ENCODE results near the gene SLC44A3. TPM values are rescaled to one million over a fixed set of nuclear protein-coding genes. Genes with fewer than 3 reads are reported as not detected.

SLC44A3 gene
- total and polyA plus RNA-seq, 2 of the 13 experiments (the other 11 are each of a cell fraction or from before 2014, with no cell fraction given): 6.8 to 14.1 TPM

- TF ChIP-seq RAD21 (CRISPR knock-in tag; IDR thresholded peaks at IDR 0.05) (no peak), ZNF3 (CRISPR knock-in tag; IDR thresholded peaks at IDR 0.05) (no peak)
Measured at GRCh38 chr1:94807742-94808491, 12.2 kb upstream of the SLC44A3 start (continued).

DNA sequence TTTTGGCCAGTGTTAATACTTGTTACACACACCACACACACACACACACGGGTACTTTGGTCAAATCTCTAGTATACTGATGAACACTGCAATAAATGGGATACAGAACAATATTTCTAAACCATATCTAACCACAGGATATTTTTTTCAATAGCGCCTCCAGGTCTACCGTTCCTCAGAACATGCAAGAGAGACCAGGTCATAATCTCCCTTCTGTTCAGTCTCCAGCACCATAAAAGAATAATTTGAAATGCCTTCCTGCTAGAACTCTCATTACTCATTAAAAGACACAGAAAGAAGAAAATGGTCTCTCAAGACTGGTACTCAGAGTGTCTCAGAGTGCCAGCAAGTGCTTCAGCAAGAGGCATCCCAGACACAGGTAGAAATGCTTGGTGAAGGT is 11.5 kb upstream of the SLC44A3 start:
- DNase-seq (ENCODE audit: low spot score) (no peak), ATAC-seq (no peak), FAIRE-seq (no peak)
- no TSS peak for BruUV-seq (replicated peaks)
- Histone ChIP-seq H3K27ac (ENCODE audit: extremely low read length, insufficient read depth, low read length) (no peak overlapping the region), H3K4me3 (replicated peaks in 1 of 3; ENCODE audit: insufficient read depth in 1 of 3, low read depth in 2 of 3, low read length in 3 of 3) (no peak overlapping the region), H3K4me2 (ENCODE audit: low read depth, low read length) (no peak overlapping the region), H4K20me1 (ENCODE audit: insufficient read depth, low read length) (no peaks in the 10 kb centered on the region), H3K27me3 (ENCODE audit: control insufficient read depth in 1 of 2, insufficient read depth in 2 of 2, low read length in 2 of 2) (no peaks in the 10 kb centered on the region), H3K4me1 (ENCODE audit: insufficient read depth, low read length) (peaks cover 50% of the 10 kb centered on the region), H3K9ac (ENCODE audit: insufficient read depth, low read depth, low read length) (no peak overlapping the region), H3K79me2 (ENCODE audit: insufficient read depth, low read length) (no peaks in the 10 kb centered on the region), H3K36me3 (replicated peaks in 1 of 2; ENCODE audit: control insufficient read depth in 1 of 2, insufficient read depth in 2 of 2, low read length in 2 of 2) (no peaks in the 10 kb centered on the region), H3K9me3 (ENCODE audit: low read length) (peaks cover 11% of the 10 kb centered on the region), H2AFZ (ENCODE audit: low read length) (no peak overlapping the region)
- TF ChIP-seq XRCC5 (optimal IDR thresholded peaks at IDR 0.05; ENCODE audit: low read length) (no peak), CENPT (CRISPR knock-in tag; IDR thresholded peaks at IDR 0.05; ENCODE audit: low read depth) (no peak), FLYWCH1 (CRISPR knock-in tag; IDR thresholded peaks at IDR 0.05) (no peak), SIN3B (IDR thresholded peaks at IDR 0.05; ENCODE audit: low read length) (no peak), ZSCAN12 (CRISPR knock-in tag; IDR thresholded peaks at IDR 0.05) (no peak), ZFP41 (CRISPR knock-in tag; IDR thresholded peaks at IDR 0.05; ENCODE audit: borderline replicate concordance) (no peak), ZNF382 (CRISPR knock-in tag; IDR thresholded peaks at IDR 0.05; ENCODE audit: borderline replicate concordance) (no peak), ZNF414 (CRISPR knock-in tag; IDR thresholded peaks at IDR 0.05) (no peak), HNRNPUL1 (IDR thresholded peaks at IDR 0.05; ENCODE audit: low read depth, low read length) (no peak), ZNF773 (CRISPR knock-in tag; IDR thresholded peaks at IDR 0.05; ENCODE audit: borderline replicate concordance) (no peak), ZNF567 (CRISPR knock-in tag; IDR thresholded peaks at IDR 0.05; ENCODE audit: borderline replicate concordance) (no peak), BRCA1 (CRISPR knock-in tag; IDR thresholded peaks at IDR 0.05) (no peak), TAF15 (IDR thresholded peaks at IDR 0.05; ENCODE audit: low read depth, low read length, poor library complexity, severe bottlenecking) (no peak), ZNF598 (CRISPR knock-in tag; IDR thresholded peaks at IDR 0.05; ENCODE audit: borderline replicate concordance) (no peak)
- WGBS (ENCODE audit: low lambda C conversion rate): 95% methylated on average over 3 of the region's 3 CpGs
- CTCF ChIA-PET (ENCODE audit: low intra/inter-chr PET ratio, low total read pairs): interaction anchor here (1.6 kb wide), 1 partner anchor 235 kb away, joined by 4 read pairs; no protein-coding TSS in a partner anchor
- POLR2A ChIA-PET: interaction anchor here (0.8 kb wide), 1 partner anchor 110 kb away, joined by 3 read pairs; no protein-coding TSS in a partner anchor
- intact Hi-C loops (cut with micrococcal nuclease; ENCODE audit: unreplicated experiment) (loop anchor here (5.0 kb wide), 1 partner anchor 234 kb away; no protein-coding TSS in a partner anchor), in situ Hi-C loops (cut with HindIII; ENCODE audit: extremely low pct_ligation_motif_present, low pct_unique_long_range_greater_than_20kb) (loop anchor here (5.0 to 10.0 kb wide), 3 partner anchors 204 to 324 kb away; no protein-coding TSS in a partner anchor)

All from HepG2 (cell line).